ENCODE results near the gene EIF4E.

DNA sequence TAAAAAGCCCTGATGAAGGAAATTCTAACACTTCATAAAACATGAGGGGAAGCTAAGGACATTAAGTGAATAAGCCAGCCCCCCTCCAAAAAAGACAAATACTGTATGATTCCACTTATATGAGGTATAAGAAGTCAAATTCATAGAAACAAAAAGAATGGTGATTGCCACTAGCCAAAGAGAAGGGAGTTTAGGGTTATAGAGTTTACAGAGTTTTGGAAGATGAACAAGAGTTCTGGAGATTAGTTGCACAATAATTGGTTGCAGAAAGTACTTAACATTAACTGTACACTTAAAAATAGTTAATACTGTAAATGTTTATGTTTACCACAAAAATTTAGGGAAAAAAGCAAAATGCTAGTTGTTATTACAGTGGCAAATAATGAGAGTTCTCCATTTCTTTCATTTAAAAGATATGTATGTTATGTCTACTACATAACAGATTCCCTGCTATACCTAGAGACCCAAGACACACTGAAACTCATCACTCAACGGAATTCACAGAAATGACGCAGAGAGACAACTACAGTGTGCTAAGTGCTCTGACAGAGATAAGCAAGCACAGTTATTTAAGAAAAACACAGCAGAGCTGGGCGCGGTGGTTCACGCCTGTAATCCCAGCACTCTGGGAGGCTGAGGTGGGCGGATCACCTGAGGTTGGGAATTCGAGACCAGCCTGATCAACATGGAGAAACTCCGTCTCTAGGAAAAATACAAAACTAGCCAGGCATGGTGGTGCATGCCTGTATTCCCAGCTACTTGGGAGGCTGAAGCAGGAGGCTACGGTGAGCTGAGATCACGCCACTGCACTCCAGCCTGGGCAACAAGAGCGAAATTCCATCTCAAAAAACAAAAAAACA is 37.2 kb downstream of the EIF4E start:
- TF ChIP-seq, protein P1, sequence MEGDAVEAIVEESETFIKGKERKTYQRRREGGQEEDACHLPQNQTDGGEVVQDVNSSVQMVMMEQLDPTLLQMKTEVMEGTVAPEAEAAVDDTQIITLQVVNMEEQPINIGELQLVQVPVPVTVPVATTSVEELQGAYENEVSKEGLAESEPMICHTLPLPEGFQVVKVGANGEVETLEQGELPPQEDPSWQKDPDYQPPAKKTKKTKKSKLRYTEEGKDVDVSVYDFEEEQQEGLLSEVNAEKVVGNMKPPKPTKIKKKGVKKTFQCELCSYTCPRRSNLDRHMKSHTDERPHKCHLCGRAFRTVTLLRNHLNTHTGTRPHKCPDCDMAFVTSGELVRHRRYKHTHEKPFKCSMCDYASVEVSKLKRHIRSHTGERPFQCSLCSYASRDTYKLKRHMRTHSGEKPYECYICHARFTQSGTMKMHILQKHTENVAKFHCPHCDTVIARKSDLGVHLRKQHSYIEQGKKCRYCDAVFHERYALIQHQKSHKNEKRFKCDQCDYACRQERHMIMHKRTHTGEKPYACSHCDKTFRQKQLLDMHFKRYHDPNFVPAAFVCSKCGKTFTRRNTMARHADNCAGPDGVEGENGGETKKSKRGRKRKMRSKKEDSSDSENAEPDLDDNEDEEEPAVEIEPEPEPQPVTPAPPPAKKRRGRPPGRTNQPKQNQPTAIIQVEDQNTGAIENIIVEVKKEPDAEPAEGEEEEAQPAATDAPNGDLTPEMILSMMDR (IDR thresholded peaks at IDR 0.05) = no peak
- TF ChIP-seq POLR2A (IDR thresholded peaks at IDR 0.05) = no peak

All from heart left ventricle (tissue), 13 donors.